HG02759 (cell line): ENCODE measurements around the gene YIF1B.
"Not testable (repeated sequence)": the region's sequence is repeated elsewhere in the genome, so short reads cannot be mapped to it uniquely, and the experiment has no call there.

Experiments used
- ATAC-seq: cut with Tn5 transposase; IDR thresholded peaks from one replicate; pipeline ENCODE4 v1.9.1; 2021; ENCODE audit warnings: mild to moderate bottlenecking, moderate library complexity; ENCODE audit not compliant: unreplicated experiment

The YIF1B gene, protein sequence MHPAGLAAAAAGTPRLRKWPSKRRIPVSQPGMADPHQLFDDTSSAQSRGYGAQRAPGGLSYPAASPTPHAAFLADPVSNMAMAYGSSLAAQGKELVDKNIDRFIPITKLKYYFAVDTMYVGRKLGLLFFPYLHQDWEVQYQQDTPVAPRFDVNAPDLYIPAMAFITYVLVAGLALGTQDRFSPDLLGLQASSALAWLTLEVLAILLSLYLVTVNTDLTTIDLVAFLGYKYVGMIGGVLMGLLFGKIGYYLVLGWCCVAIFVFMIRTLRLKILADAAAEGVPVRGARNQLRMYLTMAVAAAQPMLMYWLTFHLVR

DNA sequence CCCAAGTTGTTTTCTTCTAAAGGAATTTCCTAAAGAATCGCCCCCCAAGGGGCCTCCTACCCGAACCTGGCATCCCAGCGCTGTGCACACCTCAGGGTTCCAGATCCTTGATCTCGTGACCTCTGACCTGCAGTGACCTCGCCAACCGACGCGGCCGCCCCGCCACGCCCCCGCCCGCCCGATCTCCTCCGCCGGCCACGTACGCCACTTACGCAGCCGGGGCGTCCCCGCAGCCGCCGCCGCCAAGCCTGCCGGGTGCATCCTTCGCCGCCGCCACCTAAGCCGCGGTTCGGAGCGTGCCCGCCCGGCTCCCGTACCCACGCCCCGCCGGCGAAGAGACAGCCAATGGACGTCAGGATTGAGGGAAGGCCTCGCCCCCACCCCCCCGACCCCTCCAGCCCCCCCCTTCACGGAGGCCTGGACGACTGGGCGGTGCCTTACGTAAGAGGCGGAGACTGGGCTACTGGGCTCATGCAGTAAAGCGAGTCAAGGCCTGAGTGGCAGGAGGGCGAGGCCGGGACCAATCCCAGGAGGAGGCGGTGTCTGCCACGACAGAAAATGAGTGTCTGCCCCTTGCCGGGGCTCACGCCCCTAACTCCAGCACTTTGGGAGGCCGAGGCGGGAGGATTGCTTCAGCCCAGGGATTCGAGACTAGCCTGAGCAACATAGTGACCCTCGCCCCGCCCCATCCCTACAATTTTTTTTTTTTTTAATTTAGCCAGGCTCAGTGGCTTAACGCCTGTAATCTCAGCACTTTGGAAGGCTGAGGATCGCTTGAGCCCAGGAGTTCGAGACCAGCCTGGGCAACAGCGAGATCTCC is at the start of gene YIF1B:
YIF1B (minus strand) TSS at position 291 of the 820 bp plus-strand sequence; CDS start at position 261, 30 bp downstream.
- peak; percentile 87 for ATAC-seq

DNA sequence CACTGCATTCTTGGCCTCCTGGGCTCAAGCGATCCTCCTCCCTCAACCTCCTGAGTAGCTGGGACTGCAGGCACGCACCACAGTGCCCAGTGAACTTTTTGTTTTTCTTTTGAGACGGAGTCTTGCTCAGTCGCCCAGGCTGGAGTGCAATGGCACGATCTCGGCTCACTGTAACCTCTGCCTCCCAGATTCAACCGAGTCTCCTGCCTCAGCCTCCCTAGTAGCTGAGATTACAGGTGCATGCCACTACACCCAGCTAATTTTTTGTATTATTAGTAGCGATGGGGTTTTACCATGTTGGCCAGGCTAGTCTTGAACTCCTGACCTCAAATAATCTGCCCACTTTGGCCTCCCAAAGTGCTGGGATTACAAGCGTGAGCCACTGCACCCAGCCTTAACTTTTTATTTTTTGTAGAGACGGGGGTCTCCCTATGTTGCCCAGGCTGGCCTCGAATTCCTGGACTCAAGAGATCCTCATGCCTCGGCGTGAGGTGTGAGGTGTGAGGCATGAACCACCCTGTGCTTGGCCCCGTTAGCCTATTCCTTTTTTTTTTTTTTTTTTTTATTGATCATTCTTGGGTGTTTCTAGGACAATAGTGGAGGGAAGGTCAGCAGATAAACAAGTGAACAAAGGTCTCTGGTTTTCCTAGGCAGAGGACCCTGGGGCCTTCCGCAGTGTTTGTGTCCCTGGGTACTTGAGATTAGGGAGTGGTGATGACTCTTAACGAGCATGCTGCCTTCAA is 47.4 kb upstream of the YIF1B start:
- ATAC-seq, result not testable (repeated sequence)

DNA sequence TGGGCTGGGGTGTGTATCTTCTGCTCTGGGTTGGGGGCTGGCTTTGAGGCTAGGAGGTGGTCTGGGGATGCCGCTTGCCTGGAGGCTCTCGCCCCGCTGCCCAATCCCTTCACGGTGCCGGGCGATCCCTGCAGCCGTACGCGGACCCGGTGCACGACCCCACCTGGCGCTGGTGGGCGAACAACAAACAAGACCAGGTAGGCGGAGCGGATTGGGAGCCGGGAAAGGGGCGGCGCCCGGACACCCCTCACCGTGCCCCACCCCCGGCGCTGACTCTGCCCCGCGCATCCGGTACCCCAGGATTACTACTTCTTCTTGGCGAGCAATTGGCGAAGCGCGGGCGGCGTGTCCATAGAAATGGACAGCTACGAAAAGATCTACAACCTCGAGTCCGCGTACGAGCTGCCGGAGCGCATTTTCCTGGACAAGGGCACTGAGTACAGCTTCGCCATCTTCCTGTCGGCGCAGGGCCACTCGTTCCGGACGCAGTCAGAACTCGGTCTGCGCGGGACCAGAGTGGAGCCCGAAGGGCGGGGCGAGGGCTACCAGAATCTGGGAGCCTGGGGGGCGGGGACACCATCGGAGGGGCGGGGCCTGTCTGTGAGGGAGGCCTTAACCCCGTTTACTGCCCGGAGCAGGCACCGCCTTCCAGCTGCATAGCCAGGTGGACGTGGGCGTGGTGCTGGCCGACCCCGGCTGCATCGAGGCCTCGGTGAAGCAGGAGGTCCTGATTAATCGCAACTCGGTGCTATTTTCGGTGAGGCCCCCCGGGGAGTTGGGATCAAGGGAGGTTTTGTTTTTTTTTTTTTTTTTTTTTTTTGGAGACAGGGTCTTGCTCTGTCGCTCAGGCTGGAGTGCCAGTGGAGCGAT is 46.6 kb upstream of the YIF1B start:
- peak; percentile 46 for ATAC-seq

DNA sequence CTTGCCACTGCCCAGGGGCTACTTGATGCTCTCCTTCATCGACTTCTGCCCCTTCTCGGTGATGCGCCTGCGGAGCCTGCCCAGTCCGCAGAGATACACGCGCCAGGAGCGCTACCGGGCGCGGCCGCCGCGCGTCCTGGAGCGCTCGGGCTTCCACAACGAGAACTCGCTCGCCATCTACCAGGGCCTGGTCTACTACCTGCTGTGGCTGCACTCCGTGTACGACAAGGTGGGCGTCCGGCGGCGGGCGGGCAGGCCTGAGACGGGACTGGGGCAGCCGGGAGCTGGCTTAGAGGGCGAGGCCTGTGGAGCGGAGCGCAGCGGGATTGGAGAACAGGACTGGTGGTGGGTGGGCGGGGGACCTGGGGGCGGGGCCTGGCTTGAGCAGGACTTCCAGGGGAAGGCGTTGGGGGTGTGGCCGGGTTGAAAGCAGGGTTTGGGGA is 45.9 kb upstream of the YIF1B start:
- peak; percentile 58 for ATAC-seq

DNA sequence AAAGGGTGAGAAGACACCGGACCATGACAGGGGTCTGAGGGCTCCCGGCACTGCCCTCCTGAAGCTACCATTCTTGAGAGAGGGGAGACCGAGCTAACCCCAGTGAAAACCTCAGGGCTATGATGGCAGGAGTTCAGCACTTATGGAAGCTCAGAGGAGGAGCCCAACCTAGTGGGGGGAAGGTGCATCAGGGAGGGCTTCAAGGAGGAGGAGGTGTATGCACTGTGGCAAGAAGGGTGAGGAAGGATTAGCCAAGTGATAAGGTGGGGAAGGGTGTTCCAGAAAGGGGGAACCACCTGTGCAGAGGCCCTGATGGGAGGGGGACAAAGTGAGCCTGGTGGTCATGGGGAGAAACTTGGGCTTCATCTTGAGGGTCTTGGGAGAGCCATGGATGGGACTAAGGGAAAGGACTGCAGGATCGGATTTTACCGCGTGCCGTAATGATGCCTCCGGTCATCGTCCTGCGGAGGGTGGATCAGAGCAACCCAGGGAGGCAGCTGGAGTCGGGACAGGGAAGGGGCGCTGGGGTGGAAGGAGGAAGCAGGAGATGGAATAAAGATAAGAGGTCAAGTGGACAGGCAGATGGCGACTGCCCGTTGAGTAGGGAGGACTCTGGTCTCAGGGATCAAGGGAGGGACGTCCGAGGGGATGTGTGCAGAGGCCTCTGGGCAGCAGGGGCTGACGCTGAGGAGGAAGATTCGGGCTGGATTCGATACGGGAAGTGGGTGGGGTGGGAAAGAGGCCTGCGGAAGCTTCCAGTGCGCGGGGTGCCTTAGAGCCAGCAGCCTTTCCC is 45.3 kb upstream of the YIF1B start:
- no peak for ATAC-seq

DNA sequence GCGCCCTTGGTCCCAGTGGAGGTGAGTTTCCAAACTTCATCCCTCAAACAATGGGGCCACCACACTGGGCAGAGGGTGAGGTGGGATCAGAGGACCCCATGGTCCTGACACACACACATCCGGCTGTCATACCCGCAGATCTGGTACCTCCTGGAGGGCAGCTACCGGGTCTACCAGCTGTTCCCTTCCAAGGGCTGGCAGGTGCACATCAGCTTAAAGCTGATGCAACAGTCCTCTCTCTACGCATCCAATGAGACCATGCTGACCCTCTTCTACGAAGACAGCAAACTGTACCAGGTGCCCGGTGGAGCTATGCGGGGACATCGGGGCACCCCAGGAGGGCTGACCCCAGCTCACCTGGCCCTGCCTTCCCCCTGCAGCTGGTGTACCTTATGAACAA is 44.6 kb upstream of the YIF1B start:
- no peak for ATAC-seq

DNA sequence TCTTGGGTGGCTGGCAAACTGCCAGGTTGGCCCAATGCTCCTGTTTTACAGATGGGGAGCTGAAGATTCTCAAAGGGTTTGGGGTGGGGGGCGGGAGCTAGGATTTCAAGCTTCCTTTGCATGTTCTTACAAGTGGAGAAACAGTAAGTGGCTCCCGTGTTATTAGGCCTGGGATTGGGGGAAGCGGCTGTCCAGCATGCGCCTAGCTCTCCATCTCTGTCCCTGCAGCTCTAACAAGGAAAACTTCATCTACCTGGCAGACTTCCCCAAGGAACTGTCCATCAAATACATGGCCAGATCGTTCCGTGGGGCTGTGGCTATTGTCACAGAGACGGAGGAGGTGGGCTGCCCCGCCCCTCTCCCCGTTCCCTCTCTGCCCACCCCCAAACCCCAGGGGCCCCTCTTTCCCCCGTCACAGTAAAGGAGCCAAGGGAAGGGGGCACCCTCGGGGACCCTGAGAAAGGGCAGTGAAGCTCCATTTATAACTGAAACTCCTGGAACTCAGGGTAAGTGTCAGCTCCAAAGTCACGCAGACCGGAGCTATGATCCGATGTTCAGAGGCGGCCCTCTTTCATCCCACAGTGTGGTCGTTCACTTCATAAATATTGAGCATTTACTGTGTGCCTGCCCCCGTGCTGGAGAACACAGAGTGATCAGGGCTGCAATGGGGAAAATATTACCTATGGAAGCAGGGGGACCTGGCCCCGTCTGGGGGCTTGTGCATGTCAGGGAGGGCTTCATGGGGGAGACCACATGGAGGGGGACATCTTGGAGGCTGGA is 43.7 kb upstream of the YIF1B start:
- ATAC-seq, result no peak

DNA sequence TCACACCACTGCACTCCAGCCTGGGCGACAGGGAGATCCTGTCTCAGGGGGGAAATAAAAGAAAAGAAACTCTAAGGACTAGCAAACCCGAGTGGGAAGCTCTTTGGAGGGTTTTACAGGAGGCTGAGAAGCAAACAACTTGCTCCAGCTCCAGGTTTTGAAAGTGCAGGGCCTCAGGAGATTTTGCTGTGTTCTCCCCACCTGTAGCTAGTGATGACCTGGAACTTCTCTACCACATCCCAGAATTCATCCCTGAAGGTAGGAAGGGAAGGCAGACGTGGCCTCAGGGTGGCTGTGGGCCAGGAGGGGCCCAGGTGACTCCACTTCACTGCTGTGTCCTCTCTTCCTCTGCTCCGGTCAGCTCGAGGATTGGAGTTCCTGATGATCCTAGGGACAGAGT is 42.3 kb upstream of the YIF1B start:
- ATAC-seq, result no peak

DNA sequence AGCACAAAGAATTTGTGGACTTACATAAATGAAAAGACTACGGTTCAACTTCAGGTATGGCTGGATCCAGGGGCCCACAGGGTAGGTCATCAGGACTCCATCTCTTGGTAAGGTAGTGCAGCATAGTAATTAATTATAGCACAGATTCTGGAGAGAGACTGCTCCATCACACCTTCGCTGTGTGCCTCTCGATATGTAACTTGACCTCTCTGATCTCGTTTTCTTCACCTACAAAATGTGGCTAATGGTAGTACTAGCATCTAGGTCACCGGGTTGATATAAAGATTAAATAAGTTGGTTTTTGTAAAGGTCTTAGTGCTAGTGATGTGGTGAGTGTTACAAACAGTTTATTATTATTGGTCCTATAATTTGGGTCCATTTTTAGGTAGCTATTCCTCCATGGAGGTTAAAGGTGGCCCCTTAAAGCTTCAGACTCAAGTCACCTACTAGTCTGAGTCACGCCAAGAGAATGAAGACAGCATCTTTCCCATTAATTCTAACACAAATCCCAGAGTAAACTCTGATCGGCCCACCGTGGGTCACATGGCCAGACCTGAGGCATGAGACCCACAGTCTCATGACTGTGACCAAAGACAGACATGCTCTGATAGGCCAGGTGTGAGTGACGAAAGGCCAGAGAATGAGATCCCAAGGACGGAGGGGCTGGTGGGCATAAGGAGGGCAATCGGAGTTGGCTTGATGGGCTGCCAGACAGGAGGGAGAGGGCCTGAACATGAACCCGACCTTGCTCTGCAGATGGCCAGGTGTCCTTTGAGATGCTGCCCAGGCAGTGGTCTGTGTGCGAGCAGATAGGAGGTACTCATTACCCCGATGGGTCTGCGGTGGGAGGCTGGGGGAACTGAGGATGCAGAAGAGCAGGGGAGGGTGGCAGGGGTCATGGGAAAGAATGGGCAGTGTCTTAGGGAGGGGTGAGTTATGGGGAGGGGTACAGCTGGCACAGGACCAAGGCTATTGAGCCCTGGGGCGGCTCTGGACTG is 40.3 kb upstream of the YIF1B start:
- no peak for ATAC-seq

DNA sequence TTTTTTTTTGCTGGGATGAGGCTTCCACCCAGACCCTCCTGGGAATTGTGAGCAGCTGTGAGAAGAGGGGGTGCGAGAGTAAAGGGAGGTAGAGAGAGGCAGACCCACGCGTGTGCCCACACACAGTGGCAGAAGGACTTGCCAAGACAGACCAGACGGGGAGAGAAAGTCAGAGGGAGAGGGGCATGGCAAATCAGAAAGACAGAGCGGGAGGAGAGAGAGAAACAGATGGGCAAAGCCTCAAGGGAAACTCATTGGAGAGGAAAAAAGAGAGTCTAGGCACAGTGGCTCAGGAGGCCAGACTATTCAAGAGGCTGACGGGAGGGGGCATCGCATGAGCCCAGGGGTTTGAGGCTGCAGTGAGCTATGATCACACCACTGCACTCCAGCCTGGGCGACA is 36.9 kb upstream of the YIF1B start:
- ATAC-seq, result no peak

DNA sequence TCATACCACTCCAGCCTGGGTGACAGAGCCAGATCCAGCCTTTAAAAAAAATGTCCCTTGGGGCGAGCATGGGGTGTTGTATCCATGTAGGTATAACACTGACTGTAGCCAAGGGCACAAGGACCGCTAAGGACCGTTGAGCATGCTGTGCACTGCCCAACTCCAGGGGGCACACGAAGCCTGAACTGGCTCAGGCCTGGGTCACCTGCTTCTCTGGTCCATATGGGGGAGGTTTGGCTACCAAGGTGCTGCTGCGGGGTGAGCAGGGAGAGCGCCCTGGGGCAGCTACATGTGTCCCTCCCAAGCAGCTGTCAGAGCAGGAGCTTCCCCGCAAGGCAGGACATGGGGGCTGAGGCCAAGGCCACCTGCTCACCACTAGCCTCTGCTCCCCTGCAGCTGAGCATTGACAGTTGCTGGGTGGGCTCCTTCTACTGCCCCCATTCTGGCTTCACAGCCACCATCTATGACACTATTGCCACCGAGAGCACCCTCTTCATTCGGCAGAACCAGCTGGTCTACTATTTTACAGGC is 36.2 kb upstream of the YIF1B start:
- ATAC-seq, result no peak

DNA sequence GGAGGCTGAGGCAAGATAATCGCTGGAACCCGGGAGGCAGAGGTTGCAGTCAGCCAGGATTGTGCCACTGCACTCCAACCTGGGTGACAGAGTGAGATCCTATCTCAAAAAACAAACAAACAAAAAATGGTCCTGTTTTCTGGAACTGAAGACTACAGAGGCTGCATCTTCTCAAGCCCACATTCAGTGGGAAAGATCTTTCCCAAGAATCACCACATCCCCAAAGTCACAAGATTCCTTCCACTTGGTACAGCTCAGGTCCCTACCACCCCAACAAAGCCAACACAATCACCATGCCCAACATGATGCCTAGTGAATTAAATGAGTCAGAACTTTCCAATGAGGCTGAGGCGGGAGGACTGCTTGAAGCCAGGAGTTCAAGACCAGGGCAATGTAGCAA is 35.1 kb upstream of the YIF1B start:
- no peak for ATAC-seq

DNA sequence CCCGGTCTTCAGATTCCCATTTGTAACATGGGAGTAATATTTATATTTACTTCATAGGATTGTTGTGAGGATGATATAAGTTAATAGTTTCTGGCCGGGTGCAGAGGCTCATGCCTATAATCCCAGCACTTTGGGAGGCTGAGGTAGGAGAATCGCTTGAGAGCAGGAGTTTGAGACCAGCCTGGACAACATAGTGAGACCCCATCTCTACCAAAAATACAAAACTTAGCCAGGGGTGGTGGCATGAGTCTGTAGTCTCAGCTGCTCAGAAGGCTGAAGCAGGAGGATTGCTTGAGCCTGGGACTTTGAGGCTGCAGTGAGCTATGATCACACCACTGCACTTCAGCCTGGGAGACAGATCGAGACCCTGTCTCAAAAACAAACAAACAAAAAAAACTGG is 31.1 kb upstream of the YIF1B start:
- no peak for ATAC-seq

DNA sequence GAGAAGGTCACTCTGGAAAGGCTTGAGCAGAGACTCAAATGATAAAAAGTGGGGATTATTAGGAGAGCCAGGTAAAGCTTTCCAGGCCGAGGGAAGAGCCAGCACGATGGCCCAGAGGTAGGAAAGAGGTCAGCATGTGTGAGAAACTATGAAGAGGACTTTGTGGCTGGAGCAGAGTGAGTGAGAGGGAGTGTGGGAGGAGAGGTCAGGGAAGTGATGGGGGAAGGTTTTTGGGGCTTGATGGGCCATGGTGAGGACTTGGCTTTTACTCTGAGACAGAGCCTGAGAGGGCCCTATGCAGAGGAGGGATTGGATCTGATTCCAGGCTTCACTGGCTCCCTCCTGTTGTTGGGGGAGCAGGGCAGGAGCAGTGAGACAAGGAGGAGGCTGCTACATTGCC is 25.2 kb upstream of the YIF1B start:
- ATAC-seq, result no peak

DNA sequence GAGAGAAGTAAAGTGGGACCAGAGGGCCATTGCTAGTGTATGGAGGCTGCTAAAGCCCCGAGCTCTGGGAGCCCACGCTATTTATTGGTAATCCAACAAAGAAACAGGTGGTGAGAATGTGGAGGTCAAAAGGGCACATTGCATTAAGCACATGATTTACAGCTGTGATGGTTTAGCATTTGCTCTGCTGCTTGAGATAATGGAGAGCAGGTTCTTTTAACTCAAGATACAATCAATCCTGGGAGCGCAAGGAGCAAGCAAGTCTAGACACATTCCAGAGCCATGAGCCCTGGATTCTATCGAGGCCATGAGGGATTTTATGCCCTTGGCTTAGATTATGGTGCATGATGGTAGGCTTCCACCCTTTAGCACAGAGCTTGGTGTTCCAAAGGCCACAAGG is 23.3 kb upstream of the YIF1B start:
- not testable (repeated sequence) for ATAC-seq

DNA sequence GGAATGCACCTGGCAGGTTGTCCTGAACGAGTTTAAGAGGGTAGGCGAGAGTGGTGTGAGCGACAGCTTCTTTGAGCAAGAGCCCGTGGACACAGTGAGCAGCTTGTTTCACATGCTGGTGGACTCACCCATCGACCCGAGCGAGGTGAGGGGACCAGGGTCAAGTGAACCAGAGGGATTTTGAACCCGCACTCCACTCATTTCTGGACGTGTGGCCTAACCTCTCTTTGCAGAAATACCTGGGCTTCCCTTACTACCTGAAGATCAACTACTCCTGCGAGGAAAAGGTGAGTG is 21.6 kb upstream of the YIF1B start:
- ATAC-seq, result no peak

DNA sequence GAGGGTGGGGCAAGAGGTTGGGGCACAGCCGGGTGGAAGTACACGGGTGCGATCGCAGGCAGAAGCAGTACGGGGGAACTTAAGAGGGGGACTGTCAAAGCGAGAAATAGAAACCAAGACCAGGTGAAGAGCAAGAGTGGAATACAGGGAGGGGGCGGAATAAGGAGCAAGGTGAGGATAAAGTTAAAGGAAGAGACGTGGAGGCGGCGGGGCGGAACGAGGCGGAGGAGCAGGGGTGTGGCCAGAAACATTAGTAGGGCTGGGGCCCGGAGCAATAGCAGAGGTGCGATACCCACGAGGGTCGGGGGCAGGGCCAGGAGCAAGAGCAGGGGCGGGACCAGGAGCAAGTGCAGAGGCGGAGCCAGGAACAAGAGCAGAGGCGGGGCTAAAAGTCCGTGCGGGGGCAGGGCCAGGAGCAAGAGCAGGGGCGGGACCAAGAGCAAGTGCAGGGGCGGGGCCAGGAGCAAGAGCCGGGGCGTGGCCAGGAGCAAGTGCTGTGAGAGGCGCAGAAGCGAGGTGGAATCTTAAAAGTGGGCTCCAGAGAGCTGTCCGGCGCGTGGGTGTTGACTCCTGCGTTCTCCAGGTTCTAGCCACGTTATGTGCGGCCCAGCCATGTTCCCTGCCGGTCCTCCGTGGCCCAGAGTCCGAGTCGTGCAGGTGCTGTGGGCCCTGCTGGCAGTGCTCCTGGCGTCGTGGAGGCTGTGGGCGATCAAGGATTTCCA is 21.1 kb upstream of the YIF1B start:
- peak; percentile 52 for ATAC-seq
